ENCODE data around the gene TNNI3.
A peak's percentile ranks its signal among the peaks of the same experiment; 100 is the strongest.

TNNI3 gene

GRCh38 chr19:55147545-55148251 is 9.8 kb downstream of the TNNI3 start:
- no peak for DNase-seq (ENCODE audit: low read depth, low spot score)

- DNase-seq (ENCODE audit: low read depth, low spot score), result no peak
These were observed 10.7 kb downstream of the TNNI3 start for GRCh38 chr19:55146705-55147273.

GRCh38 chr19:55146078-55146704 is 11.3 kb downstream of the TNNI3 start:
- no peak for DNase-seq (ENCODE audit: low read depth, low spot score)

GRCh38 chr19:55145232-55145631 is 12.3 kb downstream of the TNNI3 start:
- no peak for DNase-seq (ENCODE audit: low read depth, low spot score)

- DNase-seq (ENCODE audit: low read depth, low spot score), result no peak
These were observed 15.8 kb downstream of the TNNI3 start for GRCh38 chr19:55141696-55142095.

GRCh38 chr19:55137915-55138314 is 19.6 kb downstream of the TNNI3 start:
- DNase-seq (ENCODE audit: low read depth, low spot score), result no peak

GRCh38 chr19:55136399-55137102 is 21.0 kb downstream of the TNNI3 start:
- no peak for DNase-seq (ENCODE audit: low read depth, low spot score)

- no peak for DNase-seq (ENCODE audit: low read depth, low spot score)
These were observed 22.8 kb downstream of the TNNI3 start for GRCh38 chr19:55134736-55135135.

- DNase-seq (ENCODE audit: low read depth, low spot score), result no peak
These were observed 23.7 kb downstream of the TNNI3 start for GRCh38 chr19:55133639-55134444.

GRCh38 chr19:55132453-55133129 is 24.9 kb downstream of the TNNI3 start:
- DNase-seq (ENCODE audit: low read depth, low spot score), result no peak

GRCh38 chr19:55131421-55131820 is 26.1 kb downstream of the TNNI3 start:
- DNase-seq (ENCODE audit: low read depth, low spot score), result no peak

GRCh38 chr19:55119053-55119452 is 38.5 kb downstream of the TNNI3 start:
- no peak for DNase-seq (ENCODE audit: low read depth, low spot score)

GRCh38 chr19:55118401-55118991 is 39.0 kb downstream of the TNNI3 start:
- peak; percentile 28 for DNase-seq (ENCODE audit: low read depth, low spot score)

GRCh38 chr19:55117663-55118391 is 39.7 kb downstream of the TNNI3 start:
- peak; percentile 98 for DNase-seq (ENCODE audit: low read depth, low spot score)

GRCh38 chr19:55116859-55117662 is 40.5 kb downstream of the TNNI3 start, which contains the start of gene PPP1R12C:
Gene PPP1R12C, minus strand, starts transcription at chr19:55117637. Its CDS starts 94 bp downstream, at chr19:55117543.
- no peak for DNase-seq (ENCODE audit: low read depth, low spot score)

- peak; percentile 17 for DNase-seq (ENCODE audit: low read depth, low spot score)
These were observed 41.2 kb downstream of the TNNI3 start for GRCh38 chr19:55116232-55116858.

- no peak for DNase-seq (ENCODE audit: low read depth, low spot score)
These were observed 42.0 kb downstream of the TNNI3 start for GRCh38 chr19:55115446-55116065.

GRCh38 chr19:55114566-55115145 is 42.9 kb downstream of the TNNI3 start:
- DNase-seq (ENCODE audit: low read depth, low spot score), result no peak
